Measurements from ENCODE around the gene MEPE. TPM values are rescaled to one million over a fixed set of nuclear protein-coding genes. Genes with fewer than 3 reads are reported as not detected.

The MEPE gene
- total RNA-seq, 4 donors from 2014 or later = not detected

DNA sequence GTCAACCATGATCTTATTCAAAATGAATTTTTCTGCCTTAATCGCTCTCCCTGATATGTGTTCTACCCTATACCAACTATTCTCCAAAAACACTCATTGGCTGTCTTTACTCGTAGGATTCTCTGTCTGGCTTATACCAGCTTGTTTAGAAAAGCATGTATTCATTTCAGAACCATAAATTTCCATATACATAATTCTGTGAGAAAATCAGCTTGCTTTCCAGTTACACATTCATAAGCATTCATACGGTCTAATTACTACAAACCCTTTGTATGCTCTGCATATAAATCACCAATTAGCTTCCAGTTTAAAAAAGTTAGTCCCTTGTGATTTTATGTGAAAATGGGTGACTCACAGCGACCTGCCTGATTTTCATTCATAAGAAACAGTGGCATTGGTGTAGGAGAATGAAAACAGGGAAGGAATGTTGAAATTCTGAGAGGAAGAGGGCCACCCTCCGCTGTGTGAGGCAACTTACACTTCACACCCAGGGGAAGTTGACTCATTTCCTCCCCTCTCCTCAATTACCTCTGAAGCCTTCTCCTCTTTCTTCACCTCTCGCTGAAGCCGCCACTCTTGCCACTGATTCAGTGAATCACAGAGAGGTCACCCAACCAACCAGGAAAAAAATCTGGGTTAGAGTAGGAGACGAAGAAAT lies 63.3 kb downstream of the MEPE start:
- no peak for TF ChIP-seq CTCF (IDR thresholded peaks at IDR 0.05; ENCODE audit: low read depth)

Other genes with a start within 250 kb of the MEPE start
- not detected for gene DSPP, start 224.4 kb upstream of the MEPE start, total RNA-seq
- not detected for gene DMP1, start 182.7 kb upstream of the MEPE start, total RNA-seq
- not detected for gene IBSP, start 33.4 kb upstream of the MEPE start, total RNA-seq
- gene SPP1, start 142.7 kb downstream of the MEPE start, total RNA-seq = 1,000 to 10,000 TPM in 1 of 4 donors, 100 to 1,000 TPM in 2, 10 to 100 TPM in 1; 43.3 to 2,902 (median 151) TPM
- gene PKD2, start 174.7 kb downstream of the MEPE start, total RNA-seq = 10 to 100 TPM; 45.8 to 86.5 (median 63.7) TPM

Data from subcutaneous adipose tissue (tissue), 4 donors.